Raji (cell line): ENCODE data around the gene TMOD1.

Source experiments
- POLR2A ChIP-seq: IDR thresholded peaks from 2 replicates; pipeline ENCODE4 v1.6.1; 2011; ENCODE audit warnings: low read depth, low read length, control low read depth; ENCODE audit not compliant: insufficient read depth

Gene TMOD1

DNA sequence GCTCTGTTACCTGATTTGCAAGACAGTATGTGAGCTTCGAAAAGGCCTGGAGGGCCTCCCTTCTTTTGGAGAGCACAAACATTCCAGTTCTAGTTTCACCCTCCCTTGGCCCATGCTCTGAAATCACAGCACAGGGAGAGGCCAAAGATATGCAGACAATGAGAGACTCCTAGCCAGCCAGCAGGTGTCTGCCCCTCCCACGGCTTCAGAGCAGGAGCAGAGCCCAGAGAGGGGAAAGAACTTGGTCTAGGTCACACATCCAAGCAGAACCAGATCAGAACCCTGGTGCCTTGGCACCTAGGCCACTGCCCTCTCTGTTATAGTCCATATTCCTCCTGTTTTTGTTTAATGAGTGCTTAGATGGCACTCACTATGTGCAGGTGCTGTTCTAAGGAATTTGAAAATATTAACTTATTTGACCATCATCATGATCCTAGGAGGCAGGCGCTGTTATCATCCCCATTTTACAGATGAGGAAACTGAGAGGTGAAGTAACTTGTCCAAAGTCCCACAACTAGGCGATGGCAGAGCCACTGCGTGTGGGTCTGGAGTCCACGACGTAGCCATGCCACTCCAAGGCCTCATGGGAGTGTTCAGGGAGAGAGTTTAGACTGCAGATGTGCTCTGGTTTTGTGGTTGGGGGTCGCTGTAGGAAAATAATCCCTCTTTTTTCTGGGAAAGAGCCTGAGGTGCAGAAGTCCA, 27.2 kb downstream of the TMOD1 start:
- TF ChIP-seq POLR2A = no peak

DNA sequence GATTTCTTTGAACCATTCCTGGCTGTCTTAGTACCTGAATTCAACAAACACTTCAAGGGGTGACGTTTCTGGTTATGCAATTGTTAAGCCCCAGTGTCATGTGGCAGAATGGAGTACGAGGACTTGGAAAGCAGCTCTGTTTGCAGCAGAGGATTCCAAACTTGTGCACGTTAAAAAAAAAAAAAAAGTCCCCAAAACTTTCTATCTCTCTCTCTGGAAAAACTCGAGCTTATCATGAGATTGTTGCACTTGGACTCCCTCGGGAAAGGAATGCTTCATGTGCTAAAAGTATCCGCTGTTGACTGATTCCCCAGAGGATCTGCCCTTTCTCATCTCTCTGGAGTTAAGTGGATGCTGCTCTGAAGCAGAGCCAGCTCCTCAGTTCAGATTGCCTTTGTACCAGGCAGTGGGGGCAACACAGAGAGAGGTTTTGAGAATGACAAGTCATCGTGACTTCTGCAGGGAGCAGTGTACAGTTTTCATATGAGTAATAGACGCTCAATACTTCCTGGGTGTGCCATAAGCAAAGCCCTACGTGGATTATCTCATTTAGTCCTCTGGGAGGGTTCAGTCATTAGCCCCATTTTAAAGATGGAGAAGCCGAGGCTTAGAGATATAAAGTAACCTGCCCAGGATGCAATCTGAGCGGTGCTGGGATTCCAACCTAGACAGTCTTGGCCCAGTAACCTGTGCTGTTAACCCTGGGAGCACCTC, 28.1 kb downstream of the TMOD1 start:
- TF ChIP-seq POLR2A = no peak

DNA sequence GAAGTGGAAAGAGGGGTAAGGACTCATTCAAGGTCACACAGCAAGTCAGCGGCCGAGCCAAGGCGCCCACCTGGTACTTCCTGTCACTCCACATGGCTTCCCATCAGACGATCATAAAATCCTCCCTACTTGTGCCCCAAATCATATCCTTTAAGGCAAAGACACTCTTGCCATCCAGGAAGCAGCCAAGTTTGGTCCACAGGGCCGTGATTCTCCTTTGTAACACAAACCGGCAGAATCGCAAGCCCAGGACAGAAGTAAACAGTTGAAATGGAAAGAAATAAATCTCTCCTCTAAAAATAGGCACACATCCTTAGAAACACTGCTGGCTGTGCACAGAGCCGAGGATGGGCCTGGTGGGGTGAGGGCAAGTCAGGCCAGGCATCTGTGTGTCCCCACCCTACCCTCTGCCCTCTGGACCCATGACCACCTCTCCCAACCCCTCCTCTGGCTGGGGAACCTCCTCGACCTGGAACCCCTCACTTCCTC, 30.5 kb downstream of the TMOD1 start:
- TF ChIP-seq POLR2A = no peak

DNA sequence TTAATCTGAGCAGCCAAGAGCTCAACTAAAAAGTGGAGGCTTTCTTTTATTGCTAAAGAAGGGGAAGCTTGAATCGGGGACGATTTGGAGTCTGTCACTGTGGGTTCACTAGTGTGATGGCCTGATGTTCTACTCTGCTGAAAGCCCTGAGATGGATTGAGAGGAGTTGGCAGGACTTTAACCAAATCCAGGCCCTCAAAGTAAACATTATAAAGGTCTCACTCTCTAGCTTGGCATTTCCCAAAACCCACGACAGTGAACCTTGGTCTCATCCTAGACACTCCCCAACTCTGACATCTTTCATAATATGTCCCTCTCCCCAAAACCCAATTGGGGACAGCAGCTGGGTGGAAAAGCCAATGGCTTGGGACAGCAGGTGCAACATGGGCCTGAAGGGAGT, 32.7 kb downstream of the TMOD1 start:
- no peak for TF ChIP-seq POLR2A

DNA sequence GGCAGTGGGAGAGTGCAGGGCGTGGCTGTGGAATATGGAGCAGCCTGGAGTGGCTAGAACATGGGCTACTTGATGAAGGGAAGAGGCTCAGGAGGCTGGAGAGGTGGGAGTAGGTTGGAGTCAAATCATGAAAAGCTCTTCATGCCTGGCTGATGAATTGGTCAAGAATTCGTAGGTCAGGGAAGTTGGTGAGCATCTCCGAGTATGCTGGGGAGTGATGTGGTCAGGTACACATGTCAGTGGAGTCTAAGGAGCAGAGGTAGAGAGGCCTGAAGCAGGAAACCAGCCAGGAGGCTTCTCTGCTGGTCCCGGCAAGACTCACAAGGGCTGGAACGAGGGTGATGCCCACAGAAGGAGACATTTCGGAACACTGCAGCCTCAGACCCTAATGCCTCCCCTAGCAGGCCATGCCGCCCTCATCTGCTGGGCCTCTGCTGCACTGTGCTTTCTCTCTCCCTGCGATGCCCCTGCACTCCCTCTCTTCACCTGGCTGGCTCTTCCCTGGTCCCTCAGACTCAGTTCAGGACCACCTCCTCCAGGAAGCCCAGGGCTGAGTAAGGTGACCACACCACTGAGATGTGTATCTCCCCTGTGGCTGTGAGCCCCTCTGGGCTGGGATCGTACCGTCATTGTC, 33.6 kb downstream of the TMOD1 start:
- no peak for TF ChIP-seq POLR2A

DNA sequence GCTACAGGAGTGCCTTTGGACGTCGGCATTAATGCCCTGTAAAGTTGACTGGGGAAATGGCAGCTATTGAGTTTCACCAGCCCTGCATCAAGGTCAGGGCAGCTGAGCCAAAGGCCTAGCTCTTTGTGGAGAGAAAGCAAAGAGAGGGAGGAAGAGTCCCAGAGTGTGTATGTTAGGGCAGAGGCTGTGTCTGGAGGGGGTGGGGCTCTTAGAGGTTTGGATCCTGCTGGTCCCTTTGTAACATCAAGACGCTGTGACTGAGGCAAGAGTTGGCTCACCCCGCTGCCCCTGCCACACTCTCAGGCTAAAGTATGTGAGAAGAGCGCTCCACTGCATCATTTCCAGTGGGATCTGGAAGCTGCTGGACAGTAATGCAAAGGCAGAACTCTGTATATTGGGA, 34.3 kb downstream of the TMOD1 start:
- TF ChIP-seq POLR2A = no peak

DNA sequence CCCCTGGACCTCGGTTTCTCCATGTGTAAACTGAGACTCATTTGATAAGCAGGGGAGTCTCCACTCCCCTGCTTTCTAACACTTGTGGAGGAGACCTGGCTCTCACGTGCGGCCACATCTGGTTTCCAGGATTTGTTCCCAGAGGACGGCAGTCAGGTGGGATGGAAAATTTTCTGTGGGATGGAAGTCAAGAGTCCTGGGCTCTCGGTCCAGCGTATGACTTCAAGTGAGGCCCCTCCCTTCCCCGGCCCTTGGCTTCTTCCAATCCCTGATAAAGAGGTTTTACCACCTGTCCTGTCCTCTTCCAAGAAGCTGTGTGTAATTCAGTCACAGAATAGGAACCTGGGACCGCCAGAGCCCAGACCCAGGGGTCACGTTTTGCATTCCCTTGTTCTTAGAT, 35.0 kb downstream of the TMOD1 start:
- TF ChIP-seq POLR2A = no peak

DNA sequence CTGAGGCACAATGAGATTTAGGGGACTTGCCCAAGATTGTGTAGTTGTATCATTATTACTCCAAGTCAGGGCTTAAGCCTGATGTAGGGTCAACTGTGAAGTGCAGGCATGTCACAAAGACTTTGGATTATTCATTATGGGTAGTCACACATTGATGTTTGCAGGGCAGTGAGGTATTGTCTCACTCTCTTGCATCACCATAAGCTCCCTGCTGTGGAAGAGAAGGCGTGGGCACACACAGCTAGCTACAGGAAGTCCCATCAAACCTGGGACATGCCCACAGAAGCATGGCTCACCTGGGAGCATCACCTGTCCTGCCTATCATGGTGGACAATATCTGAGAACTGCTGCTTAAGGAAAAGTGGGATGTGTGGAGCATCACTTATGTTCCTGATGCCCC, 42.1 kb downstream of the TMOD1 start:
- no peak for TF ChIP-seq POLR2A

DNA sequence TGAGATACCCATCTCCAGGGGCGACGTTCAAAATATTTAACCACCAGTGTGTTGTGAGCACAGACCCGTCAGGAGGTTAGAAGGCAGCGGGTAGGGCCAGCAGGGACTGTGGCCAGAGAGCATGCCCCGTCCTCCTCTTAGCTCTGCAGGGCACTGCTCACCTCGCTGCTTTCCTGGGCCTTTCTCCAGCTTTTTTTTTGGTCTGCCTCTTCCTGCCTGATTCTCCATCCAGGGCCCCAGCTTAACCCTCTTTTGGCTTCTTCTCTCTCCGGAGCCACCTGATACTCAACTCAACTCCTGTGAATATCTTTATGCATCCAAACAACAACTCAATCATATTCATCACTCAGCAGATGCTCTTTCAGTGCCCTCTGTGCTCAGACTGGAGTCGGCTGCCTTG, 44.0 kb downstream of the TMOD1 start:
- no peak for TF ChIP-seq POLR2A

DNA sequence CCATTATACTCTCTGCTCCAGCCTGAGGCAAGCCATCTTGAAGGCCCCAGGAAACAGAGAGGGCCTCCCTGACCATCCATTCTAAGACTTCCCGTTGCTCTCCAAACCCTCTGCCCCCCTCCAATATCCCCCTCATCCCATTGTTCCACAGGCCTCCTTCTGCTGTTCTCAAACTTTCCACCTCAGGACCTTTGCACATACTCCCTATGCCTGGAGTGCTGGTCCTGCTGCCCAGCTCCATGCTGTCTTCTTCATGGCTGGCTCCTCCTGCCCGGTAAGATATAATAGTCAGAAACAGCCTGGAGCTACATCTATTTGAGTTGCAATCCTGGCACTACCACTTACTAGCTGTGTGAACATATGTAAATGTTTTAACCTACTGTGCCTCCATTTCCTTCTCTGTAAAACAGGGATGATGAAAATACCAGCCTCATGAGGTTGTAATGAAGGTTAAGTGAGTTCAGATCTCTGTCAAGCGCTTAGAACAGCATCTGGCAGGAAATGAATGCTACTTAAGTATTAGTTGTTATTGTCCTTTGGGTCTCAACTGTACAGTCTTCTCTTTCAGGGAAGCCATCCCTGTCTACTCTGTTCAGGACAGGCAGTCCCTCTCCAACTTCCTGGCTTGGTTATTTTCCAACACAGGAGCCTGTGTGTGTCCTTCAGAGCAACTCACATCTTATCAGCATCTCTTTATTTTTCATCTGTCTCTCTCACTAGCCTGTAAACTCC, 45.8 kb downstream of the TMOD1 start:
- no peak for TF ChIP-seq POLR2A

DNA sequence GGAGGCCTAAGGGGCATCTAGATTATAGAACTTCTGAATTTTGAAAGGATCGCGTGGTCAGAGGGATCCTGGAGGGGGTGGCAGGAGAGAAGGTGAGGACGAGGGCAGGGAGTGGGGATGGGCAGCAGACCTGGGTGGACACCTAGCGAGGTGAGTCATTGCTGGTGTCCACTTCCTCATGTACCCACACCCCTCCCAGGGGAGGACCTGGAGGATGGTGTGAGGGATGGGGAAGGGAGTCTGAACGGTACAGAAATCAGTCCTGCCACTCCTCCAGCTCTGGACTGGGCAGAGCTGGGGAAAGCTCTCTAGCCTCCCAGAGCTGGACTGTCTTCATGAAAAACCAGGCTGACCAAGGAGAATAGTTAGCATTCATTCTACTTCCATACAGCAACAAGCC, 46.9 kb downstream of the TMOD1 start:
- no peak for TF ChIP-seq POLR2A

DNA sequence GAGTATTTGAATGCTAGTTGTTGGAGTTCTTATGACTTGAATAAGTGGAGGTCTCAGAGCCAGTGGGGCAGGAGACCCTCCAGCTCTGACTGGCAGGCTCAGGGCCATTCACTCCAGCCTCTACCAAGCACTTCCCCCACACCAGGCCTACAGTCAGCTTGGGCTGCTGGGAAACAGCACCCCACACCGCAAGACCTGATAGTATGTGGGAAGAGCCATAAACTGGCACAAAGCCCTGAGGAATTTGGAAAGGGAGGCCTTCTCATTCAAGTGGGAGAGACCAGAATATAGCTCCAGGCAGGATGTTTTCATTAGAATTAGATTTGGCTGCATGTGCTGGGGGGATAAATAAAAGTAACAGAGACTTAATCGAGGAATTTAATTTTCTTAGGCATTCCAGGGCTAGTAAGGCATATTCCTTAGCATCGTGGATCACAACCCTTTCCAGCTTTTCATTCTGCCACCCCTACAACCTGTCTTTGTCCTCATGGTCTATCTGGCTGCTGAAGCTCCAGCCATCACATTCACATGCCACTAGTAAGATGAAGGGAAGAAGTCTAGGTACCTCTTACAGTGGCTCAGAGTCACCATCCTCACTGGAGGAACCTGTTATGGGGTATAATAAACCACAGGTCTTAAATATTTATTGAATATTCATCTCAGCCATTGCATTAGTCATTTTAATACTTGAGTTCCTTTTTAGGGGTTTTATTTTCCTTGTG, 47.5 kb downstream of the TMOD1 start:
- TF ChIP-seq POLR2A = no peak

DNA sequence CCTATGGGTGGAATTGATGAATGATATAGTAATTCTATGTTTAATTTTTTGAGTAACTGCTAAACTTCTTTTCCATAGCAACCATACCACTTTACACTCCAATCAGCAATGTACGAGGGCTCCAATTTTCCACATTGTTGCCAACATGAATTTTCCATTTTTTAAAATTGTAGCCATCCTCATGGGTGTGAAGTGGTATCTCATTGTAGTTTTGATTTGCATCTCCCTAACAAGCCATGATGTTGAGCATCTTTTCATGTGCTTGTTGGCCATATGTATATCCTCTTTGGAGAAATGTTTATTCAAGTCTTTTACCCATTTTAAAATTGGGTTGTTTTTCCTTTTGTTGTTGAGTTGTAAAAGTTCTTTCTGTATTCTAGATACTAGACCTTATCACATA, 48.9 kb downstream of the TMOD1 start:
- no peak for TF ChIP-seq POLR2A

DNA sequence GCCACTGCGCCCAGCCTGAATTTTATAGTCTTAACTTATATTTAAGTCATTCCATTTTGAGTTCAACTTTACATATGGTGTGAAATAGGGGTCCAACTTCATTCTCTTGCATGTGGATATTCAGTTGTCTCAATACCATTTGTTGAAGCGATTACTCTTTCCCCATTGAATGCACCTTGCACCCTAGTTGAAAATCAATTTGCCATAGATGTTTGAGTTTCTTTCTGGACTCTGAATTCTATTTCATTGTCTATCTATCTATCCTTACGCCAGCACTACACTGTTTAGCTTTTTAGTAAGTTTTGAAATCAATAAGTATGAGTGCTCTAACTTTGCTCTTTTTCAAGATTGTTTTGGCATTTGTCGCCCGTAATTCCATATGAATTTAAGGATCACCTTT, 49.8 kb downstream of the TMOD1 start:
- no peak for TF ChIP-seq POLR2A

DNA sequence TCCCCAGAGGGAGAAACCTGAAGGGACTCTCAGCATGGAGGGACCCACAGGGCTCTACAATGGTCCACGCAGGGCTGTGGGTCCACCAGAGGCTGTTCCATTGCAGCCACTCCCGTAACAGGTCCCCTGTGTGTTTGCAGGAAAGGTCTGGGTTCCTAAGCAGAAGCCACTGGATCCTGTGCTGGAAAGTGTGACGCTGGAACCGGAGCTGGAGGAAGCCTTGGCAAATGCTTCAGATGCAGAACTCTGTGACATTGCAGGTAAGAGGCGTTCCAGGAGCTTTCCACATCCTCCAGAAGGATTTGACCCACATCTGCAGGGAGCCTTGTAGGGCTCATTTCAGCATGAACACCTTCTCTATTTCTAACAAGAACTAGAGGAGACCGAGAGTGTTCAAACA, 51.7 kb downstream of the TMOD1 start:
- no peak for TF ChIP-seq POLR2A
